HG03457 (cell line): ENCODE data around the gene PCP4L1.

Source experiments
- ATAC-seq: cut with Tn5 transposase; IDR thresholded peaks from one replicate; pipeline ENCODE4 v1.9.1; 2021; ENCODE audit warnings: moderate number of reproducible peaks; ENCODE audit not compliant: unreplicated experiment

The PCP4L1 gene

DNA sequence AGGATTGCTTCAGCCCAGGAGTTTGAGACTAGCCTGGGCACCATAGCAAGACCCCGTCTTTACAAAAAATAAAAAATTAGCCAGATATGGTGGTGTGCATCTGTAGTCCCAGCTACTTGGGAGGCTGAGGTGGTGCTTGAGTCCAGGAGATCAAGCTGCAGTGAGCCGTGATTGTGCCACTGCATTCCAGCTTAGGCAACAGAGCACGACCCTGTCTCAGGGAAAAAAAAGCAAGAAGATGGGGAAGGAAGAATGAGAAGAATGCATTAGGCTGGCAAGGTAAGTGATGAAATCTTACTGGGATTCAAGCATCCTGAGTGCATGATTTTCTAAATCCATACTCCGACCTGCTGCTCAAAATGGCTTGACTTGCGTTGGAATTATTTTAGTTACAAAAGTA lies 6.8 kb downstream of the PCP4L1 start:
- no peak for ATAC-seq

DNA sequence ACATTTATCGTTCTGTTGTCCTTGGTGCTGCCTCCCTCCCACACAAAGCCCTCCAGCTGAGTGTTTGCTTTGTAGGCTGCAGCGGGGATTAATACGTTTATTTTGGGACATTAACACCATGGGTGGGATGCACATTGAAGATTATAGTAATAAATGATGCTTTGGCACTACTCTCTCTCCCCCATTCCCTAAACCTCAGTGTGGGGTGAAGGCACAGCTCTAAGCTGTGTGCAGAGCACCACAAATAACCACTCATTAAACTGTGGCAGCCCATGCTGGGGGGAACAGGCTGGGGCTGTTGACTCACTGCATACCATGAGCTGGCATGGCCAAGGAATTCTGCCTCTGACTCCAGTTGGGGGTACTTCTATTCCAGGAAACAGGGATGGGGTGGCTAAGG lies 7.7 kb downstream of the PCP4L1 start:
- ATAC-seq: no peak

- ATAC-seq: no peak
Observed at GRCh38 chr1:161266836-161267235, 8.3 kb downstream of the PCP4L1 start.

- no peak for ATAC-seq
Observed at GRCh38 chr1:161267321-161267720, 8.8 kb downstream of the PCP4L1 start.

DNA sequence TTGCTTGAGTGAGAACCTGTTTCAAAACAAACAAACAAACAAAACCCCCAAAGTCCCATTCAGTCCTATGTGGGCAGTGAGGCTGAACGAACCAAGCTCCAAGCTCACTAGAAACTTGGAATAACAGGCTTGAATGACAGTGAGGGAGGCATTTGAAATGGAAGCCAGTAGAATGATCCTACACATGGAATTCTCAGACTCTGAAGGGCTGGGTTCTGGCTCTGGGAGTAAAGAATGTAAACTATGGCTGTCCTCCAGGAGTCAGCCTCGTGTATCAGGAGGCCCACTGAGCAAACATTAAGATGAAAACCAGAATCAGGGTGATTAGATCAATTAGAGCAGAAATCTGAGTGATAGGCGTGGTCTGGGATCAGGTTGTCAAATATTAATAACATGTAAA lies 14.9 kb downstream of the PCP4L1 start:
- no peak for ATAC-seq

GRCh38 chr1:161274874-161275273 lies 16.3 kb downstream of the PCP4L1 start:
- no peak for ATAC-seq

DNA sequence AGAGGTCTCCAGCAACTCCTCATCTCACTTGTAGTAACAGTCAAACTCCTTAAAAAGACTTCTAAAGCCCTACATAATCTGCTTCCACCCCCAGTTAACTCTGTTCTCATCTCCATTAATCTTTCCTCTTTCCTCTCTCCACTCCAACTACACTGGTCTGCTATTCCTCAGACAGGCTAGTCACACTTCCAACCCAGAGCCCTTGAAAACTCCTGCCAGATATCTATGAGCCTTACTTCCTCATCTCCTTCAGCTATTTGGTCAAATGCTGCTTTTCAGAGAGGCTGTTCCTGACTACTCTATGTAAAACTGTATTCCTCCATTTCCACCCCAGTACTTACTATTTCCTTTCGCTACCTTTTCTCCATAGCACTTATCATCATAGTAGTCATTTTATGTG lies 24.4 kb downstream of the PCP4L1 start:
- no peak for ATAC-seq

- ATAC-seq: no peak
Observed at GRCh38 chr1:161285113-161285512, 26.6 kb downstream of the PCP4L1 start.

DNA sequence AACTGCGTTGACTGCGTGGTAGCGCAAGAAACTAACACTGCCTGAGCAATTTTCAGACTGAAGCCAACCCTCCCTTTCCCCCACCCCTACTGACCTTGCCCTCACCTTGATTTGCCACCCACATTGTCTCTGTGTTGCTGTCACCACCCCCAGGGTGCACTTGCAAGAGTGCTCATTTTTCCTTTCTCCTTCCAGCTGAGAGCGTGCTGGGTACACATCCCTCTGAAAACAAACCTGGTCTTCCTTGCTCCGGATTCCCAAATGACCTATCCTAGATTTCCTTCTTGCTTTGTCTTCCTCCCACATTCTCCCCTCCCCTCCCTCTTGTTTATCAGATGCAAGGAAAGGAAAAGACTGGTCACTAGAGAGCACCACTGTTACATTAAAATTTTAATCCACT lies 27.0 kb downstream of the PCP4L1 start:
- ATAC-seq: no peak

- ATAC-seq: no peak
Observed at GRCh38 chr1:161287482-161288054, 29.0 kb downstream of the PCP4L1 start.

DNA sequence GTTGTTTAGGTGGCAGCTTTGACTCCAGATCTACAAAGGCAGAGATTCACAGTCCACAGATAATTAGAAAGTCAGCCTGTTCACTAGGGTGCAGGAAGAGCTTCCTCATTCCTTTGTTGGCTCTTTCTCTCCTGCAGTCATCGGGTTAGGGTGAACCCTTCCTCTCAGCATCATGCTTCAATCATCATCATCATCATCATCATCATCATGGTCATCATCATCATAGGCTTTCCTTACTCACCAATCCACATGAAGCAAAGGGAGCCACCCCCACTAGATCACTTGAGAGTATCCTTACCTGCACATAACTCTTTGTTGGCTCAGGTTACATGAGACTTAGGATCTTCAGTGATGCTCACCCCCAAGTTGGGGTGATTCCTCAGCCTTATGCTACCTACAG lies 32.2 kb downstream of the PCP4L1 start:
- ATAC-seq: no peak

GRCh38 chr1:161297415-161297814 lies 38.9 kb downstream of the PCP4L1 start:
- ATAC-seq: no peak

- no peak for ATAC-seq
Observed at GRCh38 chr1:161298116-161298515, 39.6 kb downstream of the PCP4L1 start.

GRCh38 chr1:161299347-161299746 lies 40.8 kb downstream of the PCP4L1 start:
- no peak for ATAC-seq

DNA sequence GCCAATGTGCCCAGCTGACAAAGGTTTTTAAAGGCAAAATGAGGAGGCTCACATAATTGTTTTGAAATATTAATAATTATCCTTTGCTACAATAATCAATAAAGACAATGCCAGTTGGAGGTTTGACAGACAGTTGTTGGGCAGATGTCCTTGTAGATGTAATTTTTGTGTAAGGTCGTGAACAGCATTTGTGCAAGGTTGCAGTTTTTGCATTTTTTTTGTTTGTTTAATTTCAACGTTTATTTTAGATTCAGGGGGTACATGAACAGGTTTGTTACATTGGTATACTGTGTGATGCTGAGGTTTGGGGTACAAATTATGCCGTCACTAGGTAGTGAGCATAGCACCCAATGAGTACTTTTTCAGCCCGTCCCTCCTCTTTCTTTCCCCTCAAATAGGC lies 41.9 kb downstream of the PCP4L1 start:
- no peak for ATAC-seq

DNA sequence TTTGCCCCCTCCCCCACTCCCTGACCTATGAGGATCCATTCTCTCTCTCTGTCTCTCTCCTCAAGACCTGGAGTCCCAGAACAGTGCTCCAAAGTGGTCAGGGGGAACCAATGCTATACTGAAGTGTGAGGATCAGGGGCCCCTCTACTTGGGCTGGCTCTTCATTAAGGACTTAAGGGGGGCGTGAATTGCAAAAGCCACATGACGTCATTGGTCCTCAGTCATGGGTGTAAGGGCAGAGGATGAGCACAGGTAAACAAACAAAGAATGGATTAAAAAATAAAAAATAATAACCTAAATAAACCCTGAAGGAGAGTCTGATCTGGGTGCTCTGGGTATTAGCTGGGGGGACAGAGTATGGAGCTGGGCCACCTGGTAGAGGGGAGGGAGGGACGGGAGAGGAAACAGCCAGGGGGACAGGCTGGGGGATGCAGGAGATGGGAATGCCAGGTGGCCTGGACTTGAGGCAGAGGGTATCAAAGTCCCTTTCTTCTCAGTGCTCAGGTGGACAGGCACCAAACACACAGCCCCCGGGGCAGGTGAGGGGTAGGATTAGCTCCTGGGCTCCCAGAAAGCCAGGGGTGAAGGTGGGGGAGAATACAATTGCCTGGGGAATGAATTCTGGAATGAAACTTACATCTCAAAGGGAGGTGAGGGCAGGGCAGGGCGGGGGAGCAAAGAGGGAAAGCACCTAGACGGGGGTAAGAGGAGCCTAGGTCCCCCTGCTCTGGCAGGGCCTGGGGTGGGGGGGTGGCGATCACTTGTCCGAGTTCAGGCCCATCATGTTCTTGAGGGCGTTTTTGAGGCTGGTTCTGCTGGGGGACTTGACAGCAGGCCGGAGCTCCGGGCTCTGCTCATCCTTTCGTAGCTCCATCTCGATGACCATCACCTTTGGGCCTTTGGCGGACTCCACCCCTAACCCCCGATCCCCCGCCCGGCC lies 46.7 kb downstream of the PCP4L1 start:
- no peak for ATAC-seq

DNA sequence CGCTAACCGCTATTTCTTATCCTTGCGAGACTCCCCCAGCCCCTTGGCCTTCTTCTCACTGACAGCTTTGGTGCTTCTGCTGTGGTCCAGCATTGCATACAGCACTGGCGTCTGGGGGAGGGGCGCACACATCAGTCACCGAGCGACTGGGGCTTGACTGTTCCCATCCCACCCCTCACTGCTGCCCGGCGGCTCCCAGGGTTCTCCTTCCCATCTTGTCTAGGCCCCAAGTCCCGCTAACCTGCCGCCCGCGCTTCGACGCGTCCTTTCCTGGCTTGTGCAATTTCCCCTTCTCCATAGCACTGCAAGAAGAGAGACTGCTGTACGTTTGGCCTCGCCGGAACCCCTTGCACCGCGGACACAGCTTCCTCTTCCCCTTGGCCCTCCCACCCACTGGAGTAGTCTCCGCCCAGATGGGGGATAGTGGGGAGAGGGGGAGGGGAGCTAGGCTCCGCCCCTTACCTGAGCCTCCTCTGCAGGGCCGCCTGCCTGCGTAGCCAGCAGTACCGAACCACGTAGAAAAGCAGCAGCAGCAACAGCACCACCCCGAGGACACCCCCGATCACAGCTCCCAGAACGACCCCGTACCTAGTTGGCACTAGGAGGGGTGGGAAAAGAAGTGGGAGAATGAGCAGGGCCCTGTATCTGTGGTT lies 47.4 kb downstream of the PCP4L1 start:
- peak; percentile 56 for ATAC-seq

DNA sequence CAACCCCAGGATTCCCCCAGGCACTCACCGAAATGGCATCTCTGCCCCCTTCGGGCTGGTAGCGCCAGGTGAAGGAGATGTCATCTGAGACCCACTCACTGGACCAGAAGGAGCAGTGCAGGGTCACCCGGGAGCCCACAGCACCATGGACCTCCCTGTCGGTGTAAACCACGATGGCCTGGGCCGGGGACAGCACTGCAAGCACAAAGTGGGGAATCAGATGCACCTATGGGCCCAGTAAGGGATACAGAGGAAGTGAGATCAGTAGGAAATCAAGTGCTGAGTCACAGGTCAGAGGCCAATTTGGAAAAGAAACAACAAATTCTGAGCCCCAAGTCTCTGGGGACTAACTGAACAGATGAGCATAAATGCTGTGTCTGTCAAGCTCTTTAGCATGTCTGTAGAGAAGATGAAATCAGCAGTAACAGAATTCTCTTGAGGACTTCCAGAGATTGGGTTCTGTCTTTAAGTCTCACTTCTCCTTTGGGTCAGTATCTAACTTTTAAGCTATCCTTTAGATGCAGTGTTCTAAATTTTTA lies 48.8 kb downstream of the PCP4L1 start:
- no peak for ATAC-seq

GRCh38 chr1:161307892-161308638 lies 49.5 kb downstream of the PCP4L1 start:
- no peak for ATAC-seq

GRCh38 chr1:161309868-161310267 lies 51.3 kb downstream of the PCP4L1 start, which contains the start of gene MPZ:
Gene MPZ, minus strand, starts transcription at chr1:161309968. Its CDS starts 63 bp downstream, at chr1:161309905.
- no peak for ATAC-seq
